NCI-H226 (cell line): ENCODE measurements around the gene ADAM33.

Experiments
- DNase-seq: peaks from one replicate; pipeline ENCODE4 v3.0.0-alpha.2; 2015

ADAM33 gene

GRCh38 chr20:3707508-3707899 lies 25.7 kb upstream of the ADAM33 start:
- no peak for DNase-seq

GRCh38 chr20:3706774-3707507 lies 25.1 kb upstream of the ADAM33 start:
- no peak for DNase-seq

- no peak for DNase-seq
Observed at GRCh38 chr20:3705970-3706739, 24.3 kb upstream of the ADAM33 start.

- DNase-seq = no peak
Observed at GRCh38 chr20:3705491-3705969, 23.7 kb upstream of the ADAM33 start.

- no peak for DNase-seq
Observed at GRCh38 chr20:3704087-3704486, 22.3 kb upstream of the ADAM33 start.

GRCh38 chr20:3702611-3703391 lies 21.0 kb upstream of the ADAM33 start:
- DNase-seq = no peak

GRCh38 chr20:3701061-3701998 lies 19.5 kb upstream of the ADAM33 start:
- DNase-seq = no peak

GRCh38 chr20:3699037-3699436 lies 17.2 kb upstream of the ADAM33 start:
- no peak for DNase-seq

- no peak for DNase-seq
Observed at GRCh38 chr20:3698591-3699001, 16.8 kb upstream of the ADAM33 start.

GRCh38 chr20:3697588-3698305 lies 15.9 kb upstream of the ADAM33 start:
- no peak for DNase-seq

- no peak for DNase-seq
Observed at GRCh38 chr20:3696745-3697587, 15.2 kb upstream of the ADAM33 start.

- DNase-seq = no peak
Observed at GRCh38 chr20:3696200-3696599, 14.4 kb upstream of the ADAM33 start.

GRCh38 chr20:3694864-3695263 lies 13.1 kb upstream of the ADAM33 start:
- no peak for DNase-seq

- DNase-seq = no peak
Observed at GRCh38 chr20:3693376-3693775, 11.6 kb upstream of the ADAM33 start.

- DNase-seq = no peak
Observed at GRCh38 chr20:3692706-3693294, 11.0 kb upstream of the ADAM33 start.

GRCh38 chr20:3691897-3692296 lies 10.1 kb upstream of the ADAM33 start:
- DNase-seq = no peak

GRCh38 chr20:3691306-3691705 lies 9.5 kb upstream of the ADAM33 start:
- no peak for DNase-seq

GRCh38 chr20:3690413-3690812 lies 8.6 kb upstream of the ADAM33 start:
- no peak for DNase-seq

- DNase-seq = no peak
Observed at GRCh38 chr20:3689978-3690377, 8.2 kb upstream of the ADAM33 start.

- DNase-seq = peak; percentile 34
Observed at GRCh38 chr20:3687655-3688054, 5.8 kb upstream of the ADAM33 start.
